ENCODE results near the gene TMC7.

Gene TMC7

DNA sequence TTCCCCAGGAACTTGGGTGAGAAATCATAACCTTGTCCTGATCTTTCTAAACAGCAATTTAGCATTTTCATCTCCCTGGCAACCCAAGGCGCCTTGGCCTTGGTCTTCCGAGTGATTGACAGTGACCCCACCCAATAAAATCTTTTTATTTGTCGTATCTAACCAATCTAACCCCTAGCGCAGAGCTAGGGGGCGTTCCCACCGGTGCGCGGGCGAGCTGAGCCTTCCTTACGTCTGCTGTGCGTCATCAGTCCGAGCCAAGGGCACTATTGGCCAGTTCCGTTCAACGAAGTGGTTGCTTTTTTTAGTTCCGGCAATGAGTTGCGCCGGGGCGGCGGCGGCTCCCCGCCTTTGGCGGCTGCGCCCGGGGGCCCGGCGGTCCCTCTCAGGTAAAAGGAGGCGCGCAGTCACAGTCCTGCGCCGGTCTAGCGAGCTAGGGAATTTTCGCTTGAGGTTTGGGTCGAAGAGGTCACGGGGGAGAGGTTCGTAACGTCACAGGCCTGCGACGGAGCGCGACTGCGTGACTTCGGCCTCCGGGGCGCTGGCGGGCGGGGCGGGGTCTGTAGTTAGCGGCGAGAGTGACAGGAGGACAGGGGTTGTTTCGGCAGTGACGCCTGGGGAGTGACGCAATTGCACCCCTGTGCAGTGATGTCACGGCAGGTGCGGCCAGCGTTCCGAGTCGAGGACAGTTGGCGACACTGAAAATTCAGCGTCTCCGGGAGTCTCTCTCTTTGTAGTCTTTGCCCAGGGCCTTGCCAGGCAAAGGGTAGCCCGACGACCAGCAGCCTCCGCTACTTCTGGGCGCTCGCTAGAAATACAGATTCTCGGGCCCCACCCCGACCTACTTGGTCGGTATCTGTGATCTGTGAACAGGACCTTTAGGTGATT, 83.9 kb downstream of the TMC7 start, which contains the start of gene COQ7:
COQ7 (plus strand) TSS at position 266 of the 888 bp plus-strand sequence; CDS start at position 317, 51 bp downstream.
- WGBS, 2 experiments = 0 to 1% methylated on average over 68 of the region's 68 CpGs
- peak within 1 kb of the TSS; percentile 97 for H3K27ac ChIP-seq (ENCODE audit: insufficient read depth, low read depth, low read length, poor library complexity, severe bottlenecking)
- H3K36me3 ChIP-seq (ENCODE audit: control insufficient read depth, insufficient read depth, low read length) = no peaks in the 10 kb centered on the region
- peak within 1 kb of the TSS; percentile 67 for H3K4me3 ChIP-seq (ENCODE audit: insufficient read depth, low read depth, low read length)
- no peaks in the 10 kb centered on the region for H3K9me3 ChIP-seq (ENCODE audit: control insufficient read depth, low read length)
- H3K4me1 ChIP-seq (ENCODE audit: control insufficient read depth, insufficient read depth, low read length) = no peaks in the 10 kb centered on the region
- no peaks in the 10 kb centered on the region for H3K27me3 ChIP-seq (ENCODE audit: control insufficient read depth, insufficient read depth, low read length, poor library complexity, severe bottlenecking)

DNA sequence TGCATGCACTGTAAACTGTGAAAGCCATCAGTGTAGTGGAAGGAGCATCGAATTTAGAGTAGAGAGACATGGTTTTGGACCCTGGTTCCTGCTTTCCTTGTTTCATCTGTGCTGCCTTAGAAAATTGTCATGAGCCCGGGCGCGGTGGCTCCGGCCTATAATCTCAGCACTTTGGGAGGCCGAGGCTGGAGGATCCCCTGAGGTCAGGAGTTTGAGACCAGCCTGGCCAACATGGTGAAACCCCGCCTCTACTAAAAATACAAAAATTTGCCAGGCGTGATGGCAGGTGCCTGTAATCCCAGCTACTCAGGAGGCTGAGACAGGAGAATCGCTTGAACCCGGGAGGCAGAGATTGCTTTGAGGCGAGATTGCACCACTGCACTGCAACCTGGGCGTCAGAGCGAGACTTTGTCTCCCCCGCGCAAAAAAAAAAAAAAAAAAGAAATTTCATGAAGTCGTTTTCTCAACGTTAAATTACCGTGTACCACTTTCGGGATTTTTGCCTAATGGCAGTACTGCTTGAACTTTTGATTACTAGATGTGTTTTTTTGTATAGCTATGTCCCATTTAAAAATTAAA, 84.6 kb downstream of the TMC7 start:
- WGBS, 2 experiments = 64 to 73% methylated on average over 15 to 19 of the region's 19 CpGs
- Histone ChIP-seq H3K36me3 (ENCODE audit: control insufficient read depth, insufficient read depth, low read length) (no peaks in the 10 kb centered on the region), H3K9me3 (ENCODE audit: control insufficient read depth, low read length) (no peaks in the 10 kb centered on the region), H3K27me3 (ENCODE audit: control insufficient read depth, insufficient read depth, low read length, poor library complexity, severe bottlenecking) (no peaks in the 10 kb centered on the region), H3K27ac (ENCODE audit: insufficient read depth, low read depth, low read length, poor library complexity, severe bottlenecking) (peak overlapping the region; percentile 97), H3K4me1 (ENCODE audit: control insufficient read depth, insufficient read depth, low read length) (no peaks in the 10 kb centered on the region), H3K4me3 (ENCODE audit: insufficient read depth, low read depth, low read length) (peak overlapping the region; percentile 67)

DNA sequence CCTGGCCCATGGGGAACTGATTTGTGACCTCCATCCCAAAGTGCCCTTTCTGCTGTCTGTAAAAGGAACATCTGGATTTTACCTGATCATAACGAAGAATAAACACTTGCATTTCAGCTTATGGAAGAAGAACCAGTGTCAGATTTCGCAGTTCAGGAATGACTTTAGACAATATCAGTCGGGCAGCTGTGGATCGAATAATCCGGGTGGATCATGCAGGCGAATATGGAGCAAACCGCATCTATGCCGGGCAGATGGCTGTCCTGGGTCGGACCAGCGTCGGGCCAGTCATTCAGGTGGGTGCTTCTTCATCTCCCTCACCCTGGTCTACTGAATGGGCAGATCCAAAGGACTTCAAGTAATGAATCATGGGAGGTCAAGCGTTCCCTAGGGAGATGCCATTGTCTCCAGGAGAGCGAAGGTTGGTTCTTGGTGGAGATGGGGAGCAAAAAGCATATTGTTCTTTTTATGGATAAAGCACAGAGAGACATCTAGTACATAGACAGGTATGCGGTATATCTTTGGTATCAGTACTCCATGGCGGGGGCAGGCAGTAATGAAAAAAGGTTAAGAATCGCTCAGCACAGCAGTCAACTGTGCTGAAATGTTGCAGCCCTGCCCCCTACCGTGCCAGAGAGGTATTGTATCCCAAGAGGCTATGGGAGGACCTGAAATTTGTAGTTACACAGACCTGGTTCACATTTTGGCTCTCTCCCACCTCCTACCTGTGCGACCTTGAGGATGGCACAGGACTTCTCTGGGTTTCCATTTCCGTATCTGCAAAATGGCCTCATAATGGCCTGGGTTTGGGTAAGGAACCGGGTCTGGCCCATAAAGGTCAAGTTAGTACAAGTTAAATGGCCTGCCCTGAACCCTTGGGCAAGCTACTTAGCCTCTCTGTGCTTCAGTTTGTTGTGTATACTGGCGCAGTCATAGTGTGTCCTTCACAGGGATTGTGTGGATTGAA, 88.4 kb downstream of the TMC7 start:
- no peaks in the 10 kb centered on the region for H3K4me1 ChIP-seq (ENCODE audit: control insufficient read depth, insufficient read depth, low read length)
- H3K27ac ChIP-seq (ENCODE audit: insufficient read depth, low read depth, low read length, poor library complexity, severe bottlenecking) = no peak overlapping the region
- WGBS, 2 experiments = 83 to 84% methylated on average over 21 of the region's 21 CpGs
- no peak overlapping the region for H3K4me3 ChIP-seq (ENCODE audit: insufficient read depth, low read depth, low read length)
- H3K9me3 ChIP-seq (ENCODE audit: control insufficient read depth, low read length) = no peaks in the 10 kb centered on the region
- H3K27me3 ChIP-seq (ENCODE audit: control insufficient read depth, insufficient read depth, low read length, poor library complexity, severe bottlenecking) = no peaks in the 10 kb centered on the region
- H3K36me3 ChIP-seq (ENCODE audit: control insufficient read depth, insufficient read depth, low read length) = no peaks in the 10 kb centered on the region

DNA sequence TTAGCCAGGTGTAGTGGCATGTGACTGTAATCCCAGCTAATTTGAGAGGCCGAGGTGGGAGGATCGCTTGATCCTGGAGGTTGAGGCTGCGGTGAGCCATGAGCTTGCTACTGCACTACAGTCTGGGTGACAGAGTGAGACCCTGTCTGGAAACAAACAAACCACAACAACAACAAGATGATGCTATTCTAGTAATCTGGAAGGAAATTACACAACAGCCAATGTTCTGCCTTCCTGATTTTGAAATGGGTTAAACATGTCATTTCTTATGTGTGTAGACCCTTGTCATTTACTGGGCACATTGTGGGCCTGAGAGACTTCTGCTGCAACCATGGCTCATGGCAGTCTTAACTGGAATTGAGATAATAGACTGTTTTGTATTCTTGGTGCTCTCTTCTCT, 89.6 kb downstream of the TMC7 start:
- Histone ChIP-seq H3K27ac (ENCODE audit: insufficient read depth, low read depth, low read length, poor library complexity, severe bottlenecking) (no peak overlapping the region), H3K36me3 (ENCODE audit: control insufficient read depth, insufficient read depth, low read length) (no peaks in the 10 kb centered on the region), H3K4me3 (ENCODE audit: insufficient read depth, low read depth, low read length) (no peak overlapping the region), H3K27me3 (ENCODE audit: control insufficient read depth, insufficient read depth, low read length, poor library complexity, severe bottlenecking) (no peaks in the 10 kb centered on the region), H3K9me3 (ENCODE audit: control insufficient read depth, low read length) (no peaks in the 10 kb centered on the region), H3K4me1 (ENCODE audit: control insufficient read depth, insufficient read depth, low read length) (no peaks in the 10 kb centered on the region)
- 95 to 98% methylated on average over 3 of the region's 3 CpGs for WGBS, 2 experiments

DNA sequence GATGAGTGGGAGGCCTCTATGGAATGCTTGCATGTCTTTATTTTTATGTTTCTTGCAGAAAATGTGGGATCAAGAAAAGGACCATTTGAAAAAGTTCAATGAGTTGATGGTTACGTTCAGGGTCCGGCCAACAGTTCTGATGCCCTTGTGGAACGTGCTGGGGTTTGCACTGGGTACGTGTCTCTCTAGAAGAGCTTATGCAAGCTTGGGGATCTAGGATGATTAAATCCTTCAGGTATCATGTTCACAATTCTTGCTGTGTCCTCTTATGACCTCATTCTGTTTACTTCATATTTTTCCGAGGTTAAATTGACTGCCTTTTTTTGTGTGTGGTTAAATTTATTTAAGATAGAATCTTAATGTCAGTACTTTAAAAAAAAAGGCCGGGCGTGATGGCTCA, 90.1 kb downstream of the TMC7 start:
- Histone ChIP-seq H3K4me3 (ENCODE audit: insufficient read depth, low read depth, low read length) (no peak overlapping the region), H3K36me3 (ENCODE audit: control insufficient read depth, insufficient read depth, low read length) (peaks cover 1% of the 10 kb centered on the region), H3K27me3 (ENCODE audit: control insufficient read depth, insufficient read depth, low read length, poor library complexity, severe bottlenecking) (no peaks in the 10 kb centered on the region), H3K9me3 (ENCODE audit: control insufficient read depth, low read length) (no peaks in the 10 kb centered on the region), H3K4me1 (ENCODE audit: control insufficient read depth, insufficient read depth, low read length) (no peaks in the 10 kb centered on the region), H3K27ac (ENCODE audit: insufficient read depth, low read depth, low read length, poor library complexity, severe bottlenecking) (no peak overlapping the region)
- 79 to 82% methylated on average over 7 of the region's 7 CpGs for WGBS, 2 experiments

DNA sequence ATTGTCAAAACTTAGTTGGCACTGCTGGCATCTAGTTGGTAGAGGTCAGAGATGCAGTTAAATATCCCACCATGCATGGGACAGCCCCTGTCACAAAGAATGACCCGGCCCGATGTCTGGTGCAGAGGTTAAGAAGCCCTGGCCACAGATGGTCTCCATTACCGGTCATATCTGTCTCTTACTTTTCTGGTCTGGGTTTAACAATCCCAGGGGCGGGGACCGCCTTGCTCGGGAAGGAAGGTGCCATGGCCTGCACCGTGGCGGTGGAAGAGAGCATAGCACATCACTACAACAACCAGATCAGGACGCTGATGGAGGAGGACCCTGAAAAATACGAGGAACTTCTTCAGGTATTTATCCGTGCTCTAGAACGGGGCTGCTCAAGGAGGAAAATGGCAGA, 91.8 kb downstream of the TMC7 start:
- H3K36me3 ChIP-seq (ENCODE audit: control insufficient read depth, insufficient read depth, low read length) = peaks cover 11% of the 10 kb centered on the region
- WGBS, 2 experiments = 95 to 96% methylated on average over 12 of the region's 12 CpGs
- H3K4me3 ChIP-seq (ENCODE audit: insufficient read depth, low read depth, low read length) = no peak overlapping the region
- no peaks in the 10 kb centered on the region for H3K4me1 ChIP-seq (ENCODE audit: control insufficient read depth, insufficient read depth, low read length)
- H3K27ac ChIP-seq (ENCODE audit: insufficient read depth, low read depth, low read length, poor library complexity, severe bottlenecking) = no peak overlapping the region
- H3K9me3 ChIP-seq (ENCODE audit: control insufficient read depth, low read length) = no peaks in the 10 kb centered on the region
- no peaks in the 10 kb centered on the region for H3K27me3 ChIP-seq (ENCODE audit: control insufficient read depth, insufficient read depth, low read length, poor library complexity, severe bottlenecking)

DNA sequence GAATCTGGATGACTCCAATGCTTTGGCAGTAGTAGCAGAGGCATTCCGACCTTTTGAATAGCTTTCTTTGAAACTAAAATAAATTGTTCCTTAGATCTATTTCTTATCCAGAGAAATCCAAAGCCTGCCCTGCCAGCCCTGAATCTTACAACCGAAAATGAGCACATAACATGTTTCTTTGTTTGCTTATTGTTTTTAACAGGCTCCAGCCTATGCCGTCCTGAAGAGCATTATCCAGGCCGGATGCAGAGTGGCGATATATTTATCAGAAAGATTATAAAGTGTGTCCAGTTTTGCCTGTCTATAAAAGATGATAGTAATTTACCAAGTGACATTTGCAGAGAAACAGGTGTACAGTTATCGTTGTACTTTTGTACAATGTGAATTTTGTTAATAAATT, 94.1 kb downstream of the TMC7 start:
- peaks cover 16% of the 10 kb centered on the region for H3K36me3 ChIP-seq (ENCODE audit: control insufficient read depth, insufficient read depth, low read length)
- H3K27ac ChIP-seq (ENCODE audit: insufficient read depth, low read depth, low read length, poor library complexity, severe bottlenecking) = no peak overlapping the region
- H3K9me3 ChIP-seq (ENCODE audit: control insufficient read depth, low read length) = no peaks in the 10 kb centered on the region
- WGBS, 2 experiments = 97% methylated on average over 6 of the region's 6 CpGs
- H3K4me1 ChIP-seq (ENCODE audit: control insufficient read depth, insufficient read depth, low read length) = no peaks in the 10 kb centered on the region
- H3K4me3 ChIP-seq (ENCODE audit: insufficient read depth, low read depth, low read length) = no peak overlapping the region
- no peaks in the 10 kb centered on the region for H3K27me3 ChIP-seq (ENCODE audit: control insufficient read depth, insufficient read depth, low read length, poor library complexity, severe bottlenecking)

DNA sequence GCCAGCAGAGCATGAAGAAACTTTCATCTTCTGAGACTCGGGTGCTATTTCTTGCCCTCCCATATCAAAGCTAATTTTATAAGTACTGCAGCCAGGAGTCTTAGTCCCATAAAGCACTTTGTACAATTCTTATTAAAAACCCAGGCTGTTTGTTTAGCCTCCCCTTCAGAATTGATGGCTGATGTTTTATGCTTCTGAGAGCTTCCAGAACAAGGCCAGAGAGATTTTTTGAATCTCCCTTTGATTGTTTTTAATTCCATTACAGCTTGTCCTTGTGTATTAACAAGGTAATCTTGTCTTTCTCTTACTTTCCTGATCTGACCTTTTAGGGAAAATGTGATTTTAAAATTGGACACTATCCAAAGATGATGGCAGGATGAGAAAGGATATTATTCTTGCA, 99.9 kb downstream of the TMC7 start:
- peaks cover 16% of the 10 kb centered on the region for H3K36me3 ChIP-seq (ENCODE audit: control insufficient read depth, insufficient read depth, low read length)
- H3K4me1 ChIP-seq (ENCODE audit: control insufficient read depth, insufficient read depth, low read length) = no peaks in the 10 kb centered on the region
- no peaks in the 10 kb centered on the region for H3K9me3 ChIP-seq (ENCODE audit: control insufficient read depth, low read length)
- H3K27ac ChIP-seq (ENCODE audit: insufficient read depth, low read depth, low read length, poor library complexity, severe bottlenecking) = no peak overlapping the region
- no peak overlapping the region for H3K4me3 ChIP-seq (ENCODE audit: insufficient read depth, low read depth, low read length)
- 90 to 100% methylated on average over 1 of the region's 1 CpG for WGBS, 2 experiments
- H3K27me3 ChIP-seq (ENCODE audit: control insufficient read depth, insufficient read depth, low read length, poor library complexity, severe bottlenecking) = peaks cover 20% of the 10 kb centered on the region

DNA sequence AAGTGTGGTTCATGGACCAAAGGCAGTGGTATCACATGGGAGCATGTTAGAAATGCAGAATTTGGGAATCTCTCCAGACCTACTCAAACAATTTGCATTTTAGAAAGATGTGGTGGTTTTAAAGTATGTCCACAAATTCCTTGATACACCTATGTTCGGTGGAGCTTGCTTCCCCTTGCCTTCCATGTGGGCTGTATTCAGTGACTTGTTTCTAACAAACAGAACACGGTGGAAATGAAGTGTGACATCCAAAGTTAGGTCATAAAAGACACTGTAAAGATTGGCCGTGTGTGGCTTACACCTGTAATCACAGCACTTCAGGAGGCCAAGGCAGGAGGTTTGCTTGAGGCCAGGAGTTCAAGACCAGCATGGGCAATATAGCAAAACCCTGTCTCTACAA, 100.4 kb downstream of the TMC7 start:
- Histone ChIP-seq H3K4me1 (ENCODE audit: control insufficient read depth, insufficient read depth, low read length) (no peaks in the 10 kb centered on the region), H3K9me3 (ENCODE audit: control insufficient read depth, low read length) (no peaks in the 10 kb centered on the region), H3K36me3 (ENCODE audit: control insufficient read depth, insufficient read depth, low read length) (peaks cover 12% of the 10 kb centered on the region), H3K27me3 (ENCODE audit: control insufficient read depth, insufficient read depth, low read length, poor library complexity, severe bottlenecking) (peaks cover 20% of the 10 kb centered on the region), H3K27ac (ENCODE audit: insufficient read depth, low read depth, low read length, poor library complexity, severe bottlenecking) (no peak overlapping the region), H3K4me3 (ENCODE audit: insufficient read depth, low read depth, low read length) (no peak overlapping the region)
- 91 to 95% methylated on average over 3 of the region's 3 CpGs for WGBS, 2 experiments

DNA sequence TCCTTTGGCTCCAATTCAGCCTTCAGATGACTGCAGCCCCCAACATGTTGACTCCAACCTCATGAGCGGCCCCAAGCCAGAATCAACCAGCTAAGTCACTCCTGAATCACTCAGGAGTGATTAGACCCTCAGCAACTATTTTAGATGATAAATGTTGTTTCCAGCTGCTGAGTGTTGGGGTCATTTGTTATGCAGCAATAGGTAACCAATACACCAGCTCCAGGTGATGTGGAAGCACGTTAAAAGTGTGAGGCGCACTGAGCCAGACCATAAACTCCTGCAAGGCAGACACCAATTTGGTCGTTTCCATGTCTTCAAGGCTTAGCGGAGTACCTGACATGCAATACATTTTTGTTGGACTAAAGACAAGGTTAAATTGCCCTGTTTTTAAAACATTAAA, 101.1 kb downstream of the TMC7 start:
- Histone ChIP-seq H3K4me1 (ENCODE audit: control insufficient read depth, insufficient read depth, low read length) (no peaks in the 10 kb centered on the region), H3K9me3 (ENCODE audit: control insufficient read depth, low read length) (no peaks in the 10 kb centered on the region), H3K27ac (ENCODE audit: insufficient read depth, low read depth, low read length, poor library complexity, severe bottlenecking) (no peak overlapping the region), H3K27me3 (ENCODE audit: control insufficient read depth, insufficient read depth, low read length, poor library complexity, severe bottlenecking) (peaks cover 20% of the 10 kb centered on the region), H3K4me3 (ENCODE audit: insufficient read depth, low read depth, low read length) (no peak overlapping the region), H3K36me3 (ENCODE audit: control insufficient read depth, insufficient read depth, low read length) (peaks cover 4% of the 10 kb centered on the region)
- 92% methylated on average over 5 of the region's 5 CpGs for WGBS, 2 experiments

All from ectodermal cell (in vitro differentiated cells).